ENCODE measurements around the gene CHD6.
A peak's percentile ranks its signal among the peaks of the same experiment; 100 is the strongest.

CHD6 gene

DNA sequence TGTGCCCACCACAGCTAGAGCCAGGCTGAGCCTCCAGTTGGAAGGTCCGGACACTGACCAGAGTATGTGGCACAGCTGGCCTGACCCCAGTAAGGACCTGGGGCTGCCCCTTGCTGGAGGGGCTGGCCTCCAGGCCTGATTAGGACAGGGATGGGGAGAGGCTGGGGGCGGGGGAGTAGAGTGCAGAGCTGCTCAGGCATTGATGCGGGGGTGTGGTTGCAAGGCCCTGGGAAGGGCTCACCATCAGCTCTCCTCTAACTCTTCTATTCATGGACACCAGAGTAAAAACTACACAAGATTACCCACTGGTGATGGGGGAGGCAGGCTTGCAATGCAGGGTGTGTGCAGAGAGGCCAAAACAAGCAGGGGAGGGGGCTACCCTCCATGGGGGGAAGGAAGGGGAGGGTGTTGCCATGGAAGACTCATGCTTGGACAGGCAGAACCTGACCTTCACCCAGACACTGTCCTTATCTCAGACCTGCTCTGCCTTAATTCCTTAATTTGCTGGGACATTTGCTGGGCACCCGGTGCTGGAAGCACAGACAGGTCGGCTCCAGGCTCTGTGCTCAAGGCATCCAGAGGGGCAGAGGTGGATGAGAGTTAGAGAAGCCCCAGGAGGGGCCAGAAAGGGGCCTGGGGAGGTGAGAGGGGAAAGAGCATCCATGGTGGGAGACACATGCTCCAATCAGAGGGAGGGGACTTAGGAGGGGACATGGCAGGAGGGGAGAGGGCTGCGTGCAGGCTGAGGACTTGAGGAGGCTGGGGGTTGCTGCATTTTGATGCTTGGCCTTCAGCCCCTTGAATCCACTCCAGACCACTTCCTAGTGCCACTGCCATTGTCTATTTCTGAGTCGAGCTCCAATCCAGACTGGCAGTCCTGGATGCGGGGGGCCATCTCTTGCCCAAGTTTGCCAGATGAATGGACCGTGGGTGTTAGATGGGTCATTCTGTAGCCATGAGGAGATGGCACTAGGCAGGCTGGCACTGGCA is 244.0 kb downstream of the CHD6 start:
- peaks cover 30% of the 10 kb centered on the region; the same call in 1 of the 2 replicates for H3K9me3 ChIP-seq (ENCODE audit: insufficient read depth, low read length)
- H3K4me3 ChIP-seq (ENCODE audit: insufficient read length, low read depth): no peak overlapping the region
- H3K27me3 ChIP-seq (ENCODE audit: insufficient read depth, insufficient read length): peaks cover 15% of the 10 kb centered on the region
- H3K9ac ChIP-seq (ENCODE audit: insufficient read length, low read depth): no peak overlapping the region
- H3K36me3 ChIP-seq (ENCODE audit: insufficient read depth, insufficient read length, low read length): no peaks in the 10 kb centered on the region
- peaks cover 18% of the 10 kb centered on the region for H3K4me1 ChIP-seq (ENCODE audit: insufficient read depth, insufficient read length)
- TF ChIP-seq SUZ12 (IDR thresholded peaks at IDR 0.05; ENCODE audit: extremely low read depth, insufficient read depth, insufficient read length) (no peak), ZNF274 (IDR thresholded peaks at IDR 0.05; ENCODE audit: low read depth, low read length) (no peak), YY1 (IDR thresholded peaks at IDR 0.05; ENCODE audit: insufficient read depth, insufficient read length) (no peak)
- no peak for DNase-seq (ENCODE audit: low read depth, low spot score)

DNA sequence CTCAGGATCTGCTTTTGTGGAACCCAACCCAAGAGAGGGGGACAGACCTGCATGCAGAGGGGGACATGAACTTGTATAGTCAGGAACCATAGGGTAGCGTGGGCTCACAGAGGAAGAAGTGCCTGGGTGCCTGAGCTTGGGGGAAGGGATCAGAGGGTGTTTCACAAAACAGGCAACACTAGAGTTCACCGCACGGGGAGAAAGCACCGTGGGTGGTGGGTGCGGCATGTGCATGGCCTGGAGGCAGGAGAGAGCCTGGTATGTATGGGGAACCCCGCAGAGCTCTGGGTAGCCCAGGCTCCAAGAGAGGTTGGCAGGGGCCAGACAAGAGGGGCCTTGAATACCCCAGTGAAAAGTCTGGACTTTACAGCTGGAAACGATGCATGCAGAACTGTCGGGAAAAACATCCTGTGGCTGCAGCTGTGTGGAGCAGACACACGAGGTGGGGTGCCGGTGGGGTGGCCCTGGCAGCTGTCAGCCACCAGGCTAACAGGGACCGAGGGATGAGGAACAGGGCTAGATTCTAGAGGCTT is 244.9 kb downstream of the CHD6 start:
- H3K4me3 ChIP-seq (ENCODE audit: insufficient read length, low read depth): no peak overlapping the region
- H3K36me3 ChIP-seq (ENCODE audit: insufficient read depth, insufficient read length, low read length): no peaks in the 10 kb centered on the region
- no peak for TF ChIP-seq ZNF274 (IDR thresholded peaks at IDR 0.05; ENCODE audit: low read depth, low read length)
- no peak for TF ChIP-seq YY1 (IDR thresholded peaks at IDR 0.05; ENCODE audit: insufficient read depth, insufficient read length)
- no peak for TF ChIP-seq SUZ12 (IDR thresholded peaks at IDR 0.05; ENCODE audit: extremely low read depth, insufficient read depth, insufficient read length)
- peaks cover 20% of the 10 kb centered on the region for H3K27me3 ChIP-seq (ENCODE audit: insufficient read depth, insufficient read length)
- DNase-seq (ENCODE audit: low read depth, low spot score): no peak
- peaks cover 30% of the 10 kb centered on the region; the same call in 1 of the 2 replicates for H3K9me3 ChIP-seq (ENCODE audit: insufficient read depth, low read length)
- no peak overlapping the region for H3K9ac ChIP-seq (ENCODE audit: insufficient read length, low read depth)
- H3K4me1 ChIP-seq (ENCODE audit: insufficient read depth, insufficient read length): peaks cover 18% of the 10 kb centered on the region

- peaks cover 30% of the 10 kb centered on the region; the same call in 1 of the 2 replicates for H3K9me3 ChIP-seq (ENCODE audit: insufficient read depth, low read length)
- H3K4me1 ChIP-seq (ENCODE audit: insufficient read depth, insufficient read length): peaks cover 18% of the 10 kb centered on the region
- H3K9ac ChIP-seq (ENCODE audit: insufficient read length, low read depth): no peak overlapping the region
- peaks cover 30% of the 10 kb centered on the region for H3K27me3 ChIP-seq (ENCODE audit: insufficient read depth, insufficient read length)
- no peaks in the 10 kb centered on the region for H3K36me3 ChIP-seq (ENCODE audit: insufficient read depth, insufficient read length, low read length)
- TF ChIP-seq ZNF274 (IDR thresholded peaks at IDR 0.05; ENCODE audit: low read depth, low read length): no peak
- TF ChIP-seq YY1 (IDR thresholded peaks at IDR 0.05; ENCODE audit: insufficient read depth, insufficient read length): no peak
- TF ChIP-seq SUZ12 (IDR thresholded peaks at IDR 0.05; ENCODE audit: extremely low read depth, insufficient read depth, insufficient read length): no peak
- no peak overlapping the region for H3K4me3 ChIP-seq (ENCODE audit: insufficient read length, low read depth)
- no peak for DNase-seq (ENCODE audit: low read depth, low spot score)
Measured at GRCh38 chr20:41371371-41371770, 246.8 kb downstream of the CHD6 start.

GRCh38 chr20:41370176-41370575 is 248.0 kb downstream of the CHD6 start:
- TF ChIP-seq YY1 (IDR thresholded peaks at IDR 0.05; ENCODE audit: insufficient read depth, insufficient read length): no peak
- Histone ChIP-seq H3K36me3 (ENCODE audit: insufficient read depth, insufficient read length, low read length) (no peaks in the 10 kb centered on the region), H3K9me3 (ENCODE audit: insufficient read depth, low read length) (peaks cover 30% of the 10 kb centered on the region; the same call in 1 of the 2 replicates), H3K9ac (ENCODE audit: insufficient read length, low read depth) (no peak overlapping the region), H3K4me1 (ENCODE audit: insufficient read depth, insufficient read length) (peaks cover 16% of the 10 kb centered on the region), H3K4me3 (ENCODE audit: insufficient read length, low read depth) (no peak overlapping the region), H3K27me3 (ENCODE audit: insufficient read depth, insufficient read length) (peaks cover 40% of the 10 kb centered on the region)
- DNase-seq (ENCODE audit: low read depth, low spot score): no peak

DNA sequence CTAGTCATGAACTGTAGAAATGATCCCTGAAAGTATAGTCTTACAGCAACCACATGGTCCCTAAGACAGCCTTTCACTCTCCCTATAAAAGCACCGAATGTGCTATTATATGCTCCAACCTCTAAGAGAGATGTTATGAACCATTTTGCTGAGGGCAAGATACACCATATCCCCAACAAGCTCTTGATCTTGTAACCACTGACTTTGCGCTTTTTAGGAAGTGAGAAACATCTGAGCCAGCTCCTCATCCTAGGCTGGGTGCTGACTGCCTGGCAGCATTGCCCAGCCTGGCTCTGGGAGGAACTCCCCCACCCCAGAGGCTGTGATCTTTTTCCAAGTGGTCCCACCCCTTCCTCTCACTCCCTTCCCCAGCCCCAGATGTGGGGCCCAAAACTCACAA is 248.5 kb downstream of the CHD6 start:
- no peak overlapping the region for H3K9ac ChIP-seq (ENCODE audit: insufficient read length, low read depth)
- no peak for TF ChIP-seq YY1 (IDR thresholded peaks at IDR 0.05; ENCODE audit: insufficient read depth, insufficient read length)
- H3K4me1 ChIP-seq (ENCODE audit: insufficient read depth, insufficient read length): peaks cover 16% of the 10 kb centered on the region
- no peak overlapping the region for H3K4me3 ChIP-seq (ENCODE audit: insufficient read length, low read depth)
- H3K36me3 ChIP-seq (ENCODE audit: insufficient read depth, insufficient read length, low read length): peaks cover 3% of the 10 kb centered on the region
- DNase-seq (ENCODE audit: low read depth, low spot score): no peak
- H3K27me3 ChIP-seq (ENCODE audit: insufficient read depth, insufficient read length): peaks cover 45% of the 10 kb centered on the region
- peaks cover 30% of the 10 kb centered on the region; the same call in 1 of the 2 replicates for H3K9me3 ChIP-seq (ENCODE audit: insufficient read depth, low read length)

DNA sequence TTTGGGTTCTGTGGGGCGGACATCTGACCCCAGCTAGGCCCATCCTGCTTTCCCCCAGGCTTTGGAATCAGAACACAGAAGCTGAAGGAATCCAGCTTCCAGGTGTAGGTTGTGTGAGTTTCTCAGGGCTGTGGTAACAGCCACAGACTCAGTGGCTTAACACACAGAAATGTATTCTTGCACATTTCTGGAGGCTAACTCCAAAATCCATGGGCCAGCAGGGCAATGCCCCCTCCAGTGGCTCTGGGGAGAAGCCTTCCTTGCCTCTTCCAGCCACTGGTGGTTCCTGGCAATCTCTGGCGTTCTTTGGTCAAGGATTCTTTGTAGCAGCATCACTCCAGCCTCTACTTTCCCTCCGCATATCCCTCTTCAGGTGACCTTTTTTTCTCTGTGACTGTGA is 250.2 kb downstream of the CHD6 start:
- DNase-seq (ENCODE audit: low read depth, low spot score): no peak

GRCh38 chr20:41367393-41367695 is 250.8 kb downstream of the CHD6 start:
- H3K27me3 ChIP-seq (ENCODE audit: insufficient read depth, insufficient read length): peaks cover 52% of the 10 kb centered on the region
- H3K4me3 ChIP-seq (ENCODE audit: insufficient read length, low read depth): no peak overlapping the region
- peaks cover 16% of the 10 kb centered on the region for H3K36me3 ChIP-seq (ENCODE audit: insufficient read depth, insufficient read length, low read length)
- H3K9ac ChIP-seq (ENCODE audit: insufficient read length, low read depth): peak overlapping the region; percentile 77
- TF ChIP-seq ZNF274 (IDR thresholded peaks at IDR 0.05; ENCODE audit: low read depth, low read length): no peak
- no peak for TF ChIP-seq YY1 (IDR thresholded peaks at IDR 0.05; ENCODE audit: insufficient read depth, insufficient read length)
- no peak for TF ChIP-seq SUZ12 (IDR thresholded peaks at IDR 0.05; ENCODE audit: extremely low read depth, insufficient read depth, insufficient read length)
- peaks cover 15% of the 10 kb centered on the region for H3K4me1 ChIP-seq (ENCODE audit: insufficient read depth, insufficient read length)
- DNase-seq (ENCODE audit: low read depth, low spot score): no peak
- peaks cover 22% of the 10 kb centered on the region; the same call in 1 of the 2 replicates for H3K9me3 ChIP-seq (ENCODE audit: insufficient read depth, low read length)

More for the DNA sequence above, 250.2 kb downstream of the CHD6 start:
- peaks cover 28% of the 10 kb centered on the region; the same call in 1 of the 2 replicates for H3K9me3 ChIP-seq (ENCODE audit: insufficient read depth, low read length)
- no peak overlapping the region for H3K4me3 ChIP-seq (ENCODE audit: insufficient read length, low read depth)
- peaks cover 52% of the 10 kb centered on the region for H3K27me3 ChIP-seq (ENCODE audit: insufficient read depth, insufficient read length)
- peaks cover 16% of the 10 kb centered on the region for H3K36me3 ChIP-seq (ENCODE audit: insufficient read depth, insufficient read length, low read length)
- peaks cover 15% of the 10 kb centered on the region for H3K4me1 ChIP-seq (ENCODE audit: insufficient read depth, insufficient read length)
- TF ChIP-seq ZNF274 (IDR thresholded peaks at IDR 0.05; ENCODE audit: low read depth, low read length): no peak
- no peak for TF ChIP-seq SUZ12 (IDR thresholded peaks at IDR 0.05; ENCODE audit: extremely low read depth, insufficient read depth, insufficient read length)
- no peak for TF ChIP-seq YY1 (IDR thresholded peaks at IDR 0.05; ENCODE audit: insufficient read depth, insufficient read length)
- no peak overlapping the region for H3K9ac ChIP-seq (ENCODE audit: insufficient read length, low read depth)

Data from NT2/D1 (cell line).